GM18498 (cell line): Measurements from ENCODE around the gene CEP78.
"Not testable (repeated sequence)": the region's sequence is repeated elsewhere in the genome, so short reads cannot be mapped to it uniquely, and the experiment has no call there.

ENCODE experiments used
- ATAC-seq: cut with Tn5 transposase; IDR thresholded peaks from one replicate; pipeline ENCODE4 v1.9.1; 2021; ENCODE audit warnings: mild to moderate bottlenecking, moderate library complexity; ENCODE audit not compliant: unreplicated experiment

The CEP78 gene

GRCh38 chr9:78232471-78232870, 3.4 kb upstream of the CEP78 start:
- not testable (repeated sequence) for ATAC-seq

GRCh38 chr9:78234810-78235209, 1.1 kb upstream of the CEP78 start:
- ATAC-seq, result no peak

GRCh38 chr9:78235256-78235761, 566 bp upstream of the CEP78 start:
- no peak for ATAC-seq

- ATAC-seq, result peak; percentile 12
Measured at GRCh38 chr9:78236551-78236910, 656 bp downstream of the CEP78 start.

- ATAC-seq, result no peak
Measured at GRCh38 chr9:78238046-78239038, 2.5 kb downstream of the CEP78 start.

- no peak for ATAC-seq
Measured at GRCh38 chr9:78239506-78239905, 3.6 kb downstream of the CEP78 start.

- no peak for ATAC-seq
Measured at GRCh38 chr9:78242041-78242440, 6.2 kb downstream of the CEP78 start.

- no peak for ATAC-seq
Measured at GRCh38 chr9:78243130-78243529, 7.3 kb downstream of the CEP78 start.

GRCh38 chr9:78245401-78245800, 9.5 kb downstream of the CEP78 start:
- ATAC-seq, result no peak

- no peak for ATAC-seq
Measured at GRCh38 chr9:78248635-78249034, 12.8 kb downstream of the CEP78 start.

GRCh38 chr9:78249542-78249941, 13.7 kb downstream of the CEP78 start:
- no peak for ATAC-seq

GRCh38 chr9:78252616-78253015, 16.7 kb downstream of the CEP78 start:
- ATAC-seq, result no peak

- ATAC-seq, result no peak
Measured at GRCh38 chr9:78253285-78253684, 17.4 kb downstream of the CEP78 start.

GRCh38 chr9:78261403-78262001, 25.6 kb downstream of the CEP78 start:
- ATAC-seq, result peak; percentile 56

- ATAC-seq, result no peak
Measured at GRCh38 chr9:78262655-78263054, 26.8 kb downstream of the CEP78 start.

- ATAC-seq, result no peak
Measured at GRCh38 chr9:78267889-78268288, 32.0 kb downstream of the CEP78 start.

- ATAC-seq, result no peak
Measured at GRCh38 chr9:78269784-78270183, 33.9 kb downstream of the CEP78 start.

- no peak for ATAC-seq
Measured at GRCh38 chr9:78272307-78272706, 36.4 kb downstream of the CEP78 start.

GRCh38 chr9:78273761-78274160, 37.9 kb downstream of the CEP78 start:
- no peak for ATAC-seq

GRCh38 chr9:78278177-78278777, 42.4 kb downstream of the CEP78 start:
- no peak for ATAC-seq

- no peak for ATAC-seq
Measured at GRCh38 chr9:78278801-78279200, 42.9 kb downstream of the CEP78 start.
